A549 (cell line): ENCODE data around the gene KCNMB1.

Experiments
- CTCF ChIP-seq: fragments of >200 bp; sonication (Bioruptor Twin); formaldehyde crosslinking; IDR thresholded peaks from 3 replicates; pipeline ENCODE4 v1.5.1; 2016
- EHMT2 ChIP-seq: fragments of 200-600 bp; sonication (generic); IDR thresholded peaks from 2 replicates; pipeline ENCODE4 v1.6.1; 2016; ENCODE audit warnings: antibody characterized with exemption, low read depth, mild to moderate bottlenecking, moderate library complexity
- GATA3 ChIP-seq: IDR thresholded peaks from 2 replicates; pipeline ENCODE4 v1.6.1; 2012; ENCODE audit warnings: borderline replicate concordance
- MAFK ChIP-seq: fragments of 450-650 bp; IDR thresholded peaks from 2 replicates; pipeline ENCODE4 v1.6.1; 2014; ENCODE audit not compliant: partially characterized antibody
- NFE2L2 ChIP-seq: fragments of 150-350 bp; conservative IDR thresholded peaks from 2 replicates; pipeline ENCODE4 v1.6.1; 2014; ENCODE audit warnings: low read length
- POLR2A ChIP-seq: IDR thresholded peaks from 2 replicates; pipeline ENCODE4 v1.6.1; 2012; ENCODE audit warnings: mild to moderate bottlenecking, low read length
- RAD21 ChIP-seq, 2 experiments: fragments of >200 bp in 1 of 2; sonication (Bioruptor Twin) in 1 of 2; formaldehyde crosslinking in 1 of 2; IDR thresholded peaks in 1 of 2; conservative IDR thresholded peaks in 1 of 2; 2 replicates in 1 of 2; 3 replicates in 1 of 2; pipeline ENCODE4 v1.6.1; 2012 to 2018; ENCODE audit warnings: inconsistent platforms in 1 of 2
- RCOR1 ChIP-seq: fragments of 150-350 bp; IDR thresholded peaks from 2 replicates; pipeline ENCODE4 v1.6.1; 2014; ENCODE audit warnings: antibody characterized with exemption, low read length, low read depth
- REST ChIP-seq: fragments of 200-600 bp; sonication (generic); IDR thresholded peaks from 2 replicates; pipeline ENCODE4 v1.6.1; 2016; ENCODE audit warnings: antibody characterized with exemption, mild to moderate bottlenecking, moderate library complexity
- ZSCAN20 ChIP-seq: fragments of 250-450 bp; sonication (Bioruptor Pico); IDR thresholded peaks from 2 replicates; pipeline ENCODE4 v1.8.0; 2022; ENCODE audit warnings: mild to moderate bottlenecking, moderate library complexity

GRCh38 chr5:170407062-170407461, 17.9 kb upstream of the KCNMB1 start:
- TF ChIP-seq CTCF = no peak
- TF ChIP-seq EHMT2 = no peak
- TF ChIP-seq MAFK = no peak
- no peak for TF ChIP-seq REST
- no peak for TF ChIP-seq POLR2A
- no peak for TF ChIP-seq RAD21 (conservative IDR thresholded peaks at IDR 0.05 in 1 of 2, IDR thresholded peaks at IDR 0.05 in 1 of 2)
- no peak for TF ChIP-seq RCOR1
- TF ChIP-seq GATA3 = no peak
- TF ChIP-seq NFE2L2 = no peak
- no peak for TF ChIP-seq ZSCAN20 (CRISPR knock-in tag)
